ENCODE data around the gene VPS41.

VPS41 gene

GRCh38 chr7:38907066-38907465 lies 1.9 kb downstream of the VPS41 start:
- no peak overlapping the region for H2AFZ ChIP-seq (ENCODE audit: low read length, unreplicated experiment)

GRCh38 chr7:38905056-38905759 lies 3.8 kb downstream of the VPS41 start:
- Histone ChIP-seq H3K79me2 (ENCODE audit: control insufficient read depth, insufficient read depth, low read length, unreplicated experiment) (peaks cover 30% of the 10 kb centered on the region), H3K4me3 (ENCODE audit: low read depth, low read length) (no peak overlapping the region), H2AFZ (ENCODE audit: low read length, unreplicated experiment) (no peak overlapping the region), H3K27me3 (ENCODE audit: insufficient read depth, low read length) (no peaks in the 10 kb centered on the region), H3K36me3 (ENCODE audit: insufficient read depth, low read length) (no peaks in the 10 kb centered on the region), H3K4me1 (ENCODE audit: control insufficient read depth, insufficient read depth, low read length, unreplicated experiment) (peaks cover 9% of the 10 kb centered on the region), H3K27ac (ENCODE audit: low read depth, low read length) (no peak overlapping the region)

More at GRCh38 chr7:38907066-38907465, 1.9 kb downstream of the VPS41 start:
- Histone ChIP-seq H3K27me3 (ENCODE audit: insufficient read depth, low read length) (no peaks in the 10 kb centered on the region), H3K4me1 (ENCODE audit: control insufficient read depth, insufficient read depth, low read length, unreplicated experiment) (peaks cover 9% of the 10 kb centered on the region), H3K36me3 (ENCODE audit: insufficient read depth, low read length) (no peaks in the 10 kb centered on the region), H3K4me3 (ENCODE audit: low read depth, low read length) (no peak overlapping the region; the same call in 1 of the 2 replicates), H3K79me2 (ENCODE audit: control insufficient read depth, insufficient read depth, low read length, unreplicated experiment) (peaks cover 27% of the 10 kb centered on the region), H3K27ac (ENCODE audit: low read depth, low read length) (no peak overlapping the region)

- H3K36me3 ChIP-seq (ENCODE audit: insufficient read depth, low read length) = no peaks in the 10 kb centered on the region
- H3K4me1 ChIP-seq (ENCODE audit: control insufficient read depth, insufficient read depth, low read length, unreplicated experiment) = peaks cover 7% of the 10 kb centered on the region
- no peaks in the 10 kb centered on the region for H3K27me3 ChIP-seq (ENCODE audit: insufficient read depth, low read length)
- peaks cover 24% of the 10 kb centered on the region for H3K79me2 ChIP-seq (ENCODE audit: control insufficient read depth, insufficient read depth, low read length, unreplicated experiment)
- no peak overlapping the region for H3K4me3 ChIP-seq (ENCODE audit: low read depth, low read length)
- no peak overlapping the region for H3K27ac ChIP-seq (ENCODE audit: low read depth, low read length)
- H2AFZ ChIP-seq (ENCODE audit: low read length, unreplicated experiment) = no peak overlapping the region
Measured at GRCh38 chr7:38903057-38903456, 5.9 kb downstream of the VPS41 start.

GRCh38 chr7:38902449-38902848 lies 6.5 kb downstream of the VPS41 start:
- Histone ChIP-seq H3K36me3 (ENCODE audit: insufficient read depth, low read length) (no peaks in the 10 kb centered on the region), H3K27ac (ENCODE audit: low read depth, low read length) (no peak overlapping the region), H2AFZ (ENCODE audit: low read length, unreplicated experiment) (no peak overlapping the region), H3K4me1 (ENCODE audit: control insufficient read depth, insufficient read depth, low read length, unreplicated experiment) (peaks cover under 1% of the 10 kb centered on the region), H3K27me3 (ENCODE audit: insufficient read depth, low read length) (no peaks in the 10 kb centered on the region), H3K79me2 (ENCODE audit: control insufficient read depth, insufficient read depth, low read length, unreplicated experiment) (peaks cover 19% of the 10 kb centered on the region), H3K4me3 (ENCODE audit: low read depth, low read length) (no peak overlapping the region)

GRCh38 chr7:38893061-38893460 lies 15.9 kb downstream of the VPS41 start:
- no peaks in the 10 kb centered on the region for H3K27me3 ChIP-seq (ENCODE audit: insufficient read depth, low read length)
- H3K79me2 ChIP-seq (ENCODE audit: control insufficient read depth, insufficient read depth, low read length, unreplicated experiment) = no peaks in the 10 kb centered on the region
- peaks cover 9% of the 10 kb centered on the region; the same call in 1 of the 2 replicates for H3K36me3 ChIP-seq (ENCODE audit: insufficient read depth, low read length)
- no peak overlapping the region for H3K4me3 ChIP-seq (ENCODE audit: low read depth, low read length)
- H3K4me1 ChIP-seq (ENCODE audit: control insufficient read depth, insufficient read depth, low read length, unreplicated experiment) = no peaks in the 10 kb centered on the region
- H3K27ac ChIP-seq (ENCODE audit: low read depth, low read length) = no peak overlapping the region
- no peak overlapping the region for H2AFZ ChIP-seq (ENCODE audit: low read length, unreplicated experiment)

- H3K36me3 ChIP-seq (ENCODE audit: insufficient read depth, low read length) = peaks cover 9% of the 10 kb centered on the region; the same call in 1 of the 2 replicates
- no peak overlapping the region for H3K4me3 ChIP-seq (ENCODE audit: low read depth, low read length)
- H2AFZ ChIP-seq (ENCODE audit: low read length, unreplicated experiment) = no peak overlapping the region
- H3K4me1 ChIP-seq (ENCODE audit: control insufficient read depth, insufficient read depth, low read length, unreplicated experiment) = no peaks in the 10 kb centered on the region
- no peaks in the 10 kb centered on the region for H3K27me3 ChIP-seq (ENCODE audit: insufficient read depth, low read length)
- H3K79me2 ChIP-seq (ENCODE audit: control insufficient read depth, insufficient read depth, low read length, unreplicated experiment) = no peaks in the 10 kb centered on the region
- H3K27ac ChIP-seq (ENCODE audit: low read depth, low read length) = no peak overlapping the region
Measured at GRCh38 chr7:38890597-38890996, 18.4 kb downstream of the VPS41 start.

- H3K79me2 ChIP-seq (ENCODE audit: control insufficient read depth, insufficient read depth, low read length, unreplicated experiment) = no peaks in the 10 kb centered on the region
- no peak overlapping the region for H2AFZ ChIP-seq (ENCODE audit: low read length, unreplicated experiment)
- no peaks in the 10 kb centered on the region for H3K4me1 ChIP-seq (ENCODE audit: control insufficient read depth, insufficient read depth, low read length, unreplicated experiment)
- H3K4me3 ChIP-seq (ENCODE audit: low read depth, low read length) = no peak overlapping the region
- no peaks in the 10 kb centered on the region for H3K27me3 ChIP-seq (ENCODE audit: insufficient read depth, low read length)
- no peak overlapping the region for H3K27ac ChIP-seq (ENCODE audit: low read depth, low read length)
- peaks cover 9% of the 10 kb centered on the region; the same call in 1 of the 2 replicates for H3K36me3 ChIP-seq (ENCODE audit: insufficient read depth, low read length)
Measured at GRCh38 chr7:38889872-38890432, 19.0 kb downstream of the VPS41 start.

GRCh38 chr7:38889079-38889478 lies 19.9 kb downstream of the VPS41 start:
- peaks cover 3% of the 10 kb centered on the region for H3K79me2 ChIP-seq (ENCODE audit: control insufficient read depth, insufficient read depth, low read length, unreplicated experiment)
- no peak overlapping the region for H3K4me3 ChIP-seq (ENCODE audit: low read depth, low read length)
- H3K27ac ChIP-seq (ENCODE audit: low read depth, low read length) = no peak overlapping the region
- no peak overlapping the region for H2AFZ ChIP-seq (ENCODE audit: low read length, unreplicated experiment)
- no peaks in the 10 kb centered on the region for H3K4me1 ChIP-seq (ENCODE audit: control insufficient read depth, insufficient read depth, low read length, unreplicated experiment)
- H3K27me3 ChIP-seq (ENCODE audit: insufficient read depth, low read length) = no peaks in the 10 kb centered on the region
- peaks cover 3% of the 10 kb centered on the region; the same call in 1 of the 2 replicates for H3K36me3 ChIP-seq (ENCODE audit: insufficient read depth, low read length)

- Histone ChIP-seq H3K79me2 (ENCODE audit: control insufficient read depth, insufficient read depth, low read length, unreplicated experiment) (peaks cover 11% of the 10 kb centered on the region), H3K27me3 (ENCODE audit: insufficient read depth, low read length) (no peaks in the 10 kb centered on the region), H3K4me1 (ENCODE audit: control insufficient read depth, insufficient read depth, low read length, unreplicated experiment) (no peaks in the 10 kb centered on the region), H3K36me3 (ENCODE audit: insufficient read depth, low read length) (0 out of 2 replicates have a peak, but pooled peaks cover 2% of the 10 kb centered on the region), H3K4me3 (ENCODE audit: low read depth, low read length) (no peak overlapping the region), H2AFZ (ENCODE audit: low read length, unreplicated experiment) (no peak overlapping the region), H3K27ac (ENCODE audit: low read depth, low read length) (no peak overlapping the region)
Measured at GRCh38 chr7:38886265-38886664, 22.7 kb downstream of the VPS41 start.

GRCh38 chr7:38883706-38884105 lies 25.3 kb downstream of the VPS41 start:
- peaks cover 15% of the 10 kb centered on the region for H3K79me2 ChIP-seq (ENCODE audit: control insufficient read depth, insufficient read depth, low read length, unreplicated experiment)
- no peak overlapping the region for H2AFZ ChIP-seq (ENCODE audit: low read length, unreplicated experiment)
- no peaks in the 10 kb centered on the region for H3K4me1 ChIP-seq (ENCODE audit: control insufficient read depth, insufficient read depth, low read length, unreplicated experiment)
- no peak overlapping the region for H3K27ac ChIP-seq (ENCODE audit: low read depth, low read length)
- no peaks in the 10 kb centered on the region for H3K27me3 ChIP-seq (ENCODE audit: insufficient read depth, low read length)
- H3K4me3 ChIP-seq (ENCODE audit: low read depth, low read length) = no peak overlapping the region
- no peaks in the 10 kb centered on the region for H3K36me3 ChIP-seq (ENCODE audit: insufficient read depth, low read length)

Data from ACC112 (cell line).